Cerebellar cortex (tissue), 1 donor: ENCODE measurements around the gene CIC.

ENCODE experiments used
- DNase-seq: peaks from one replicate; pipeline ENCODE4 v3.0.0-alpha.2; 2015; ENCODE audit warnings: low spot score

Gene CIC

DNA sequence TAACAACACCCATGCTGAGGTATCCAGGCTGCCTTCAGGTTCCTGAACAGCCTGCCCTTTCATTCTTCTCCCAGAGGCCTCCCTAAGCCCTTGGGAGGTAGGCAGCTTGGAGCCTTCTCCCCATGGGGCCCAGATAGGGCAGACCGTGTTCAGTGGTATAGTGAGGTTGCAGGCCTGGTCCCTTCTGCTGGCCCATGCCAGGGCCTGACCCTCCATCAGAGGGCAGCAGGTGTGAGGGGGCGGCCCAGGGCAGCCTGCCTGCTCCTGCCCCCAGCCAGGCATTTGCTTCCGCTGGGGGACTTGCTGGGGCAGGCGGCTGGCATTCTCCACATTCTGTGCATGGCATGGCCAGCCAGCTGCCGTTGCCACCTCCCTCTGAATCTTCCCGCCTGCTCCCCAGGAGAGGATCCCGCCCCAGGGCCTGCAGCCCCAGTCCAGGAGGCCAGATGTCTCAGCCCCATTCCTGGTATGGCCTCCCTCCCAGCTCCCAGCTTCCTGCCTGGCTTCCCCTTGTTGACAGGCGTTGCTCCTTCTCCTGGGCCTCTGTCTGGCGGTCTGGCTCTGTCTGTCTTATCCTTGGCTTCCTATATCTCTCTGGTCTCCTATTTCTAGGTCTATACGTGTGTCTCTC, 8.9 kb downstream of the CIC start:
- DNase-seq: no peak

DNA sequence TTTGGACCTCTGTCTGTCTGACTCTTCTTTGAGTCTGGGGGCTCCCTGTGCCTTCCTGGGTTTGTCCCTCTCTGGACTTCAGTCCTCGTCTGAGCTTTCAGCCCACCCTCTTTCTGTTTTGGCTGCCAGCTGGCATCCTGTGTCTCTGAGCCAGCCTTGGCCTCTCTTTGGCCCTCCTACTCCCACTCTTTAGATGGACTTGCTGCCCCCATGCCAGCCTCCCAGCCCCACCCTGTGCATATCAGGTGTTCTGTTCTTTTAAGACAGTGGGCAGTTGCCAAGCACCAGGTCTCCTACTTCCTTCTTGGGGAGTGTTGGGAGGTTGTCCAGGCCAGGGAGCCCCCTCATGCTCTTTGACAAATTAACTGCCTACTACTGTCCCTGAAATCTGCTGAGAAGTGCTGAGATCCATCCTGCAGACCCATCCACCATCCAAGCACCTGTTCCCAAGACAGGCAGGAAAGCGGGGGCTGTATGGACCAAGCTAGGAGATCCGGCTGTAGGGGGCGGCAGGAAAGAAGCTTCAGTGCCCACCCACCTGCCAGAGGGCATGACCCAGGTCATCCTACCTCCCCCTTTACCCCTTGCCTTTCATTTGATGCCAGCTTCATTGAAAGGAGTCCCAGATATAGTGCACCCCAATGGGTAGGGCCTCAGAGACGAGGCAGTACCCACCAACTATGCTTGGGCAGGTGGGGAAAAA, 9.6 kb downstream of the CIC start:
- no peak for DNase-seq

DNA sequence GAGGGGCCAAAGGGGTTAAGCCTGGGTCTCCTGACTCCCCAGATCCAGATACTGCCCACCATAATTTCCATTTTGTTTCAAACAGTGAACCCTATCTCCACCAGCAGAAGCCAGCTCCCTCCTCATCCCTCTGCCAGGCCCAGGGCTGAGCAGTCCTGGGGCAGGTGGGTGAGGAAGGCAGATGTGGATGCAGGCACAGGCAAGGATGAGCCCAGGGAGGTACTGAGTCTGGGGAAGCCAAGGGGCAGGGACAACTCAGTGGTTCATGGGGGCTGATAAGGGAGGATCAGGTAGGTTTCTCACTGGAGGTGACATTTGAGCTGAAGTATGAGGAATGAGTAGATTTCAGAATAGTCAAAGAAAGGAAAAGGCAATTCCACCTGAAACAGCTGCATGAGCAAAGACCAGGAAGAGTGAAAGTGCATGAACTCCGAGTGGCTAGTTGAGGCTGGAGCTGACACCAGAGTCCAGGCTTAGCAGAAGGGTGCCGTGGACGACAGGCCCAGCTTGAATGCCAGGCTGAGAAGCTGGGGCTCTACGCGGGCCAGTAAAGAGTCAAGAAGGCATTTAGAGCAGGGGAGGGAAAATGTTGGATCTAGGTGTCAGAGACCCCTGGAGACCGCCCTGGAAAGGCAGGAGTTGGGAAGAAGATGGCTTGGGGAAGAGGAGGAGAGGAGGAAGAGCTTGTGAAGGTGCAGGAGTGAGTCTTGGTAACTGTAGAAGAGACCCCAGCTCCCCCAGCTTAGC, 10.3 kb downstream of the CIC start:
- peak; percentile 72 for DNase-seq

- peak; percentile 92 for DNase-seq
These were observed 11.1 kb downstream of the CIC start for GRCh38 chr19:42279902-42280814.

DNA sequence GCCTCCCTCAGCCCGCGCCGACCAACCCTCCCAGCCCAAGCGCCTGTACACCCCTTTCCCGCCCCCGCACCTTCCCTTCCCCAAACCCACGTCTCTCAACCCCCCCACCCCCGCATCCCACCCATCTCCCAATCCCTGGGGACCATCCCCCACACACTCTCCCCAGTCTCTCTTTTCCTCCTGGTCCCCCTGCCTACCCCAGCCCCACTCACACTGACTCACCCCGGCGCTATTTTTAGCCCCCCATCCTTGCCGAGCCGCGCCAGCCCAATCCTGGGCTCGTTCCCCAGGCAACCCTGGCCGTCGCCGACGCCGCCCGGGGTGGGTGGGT, 11.7 kb downstream of the CIC start:
- DNase-seq: no peak

- no peak for DNase-seq
These were observed 12.2 kb downstream of the CIC start for GRCh38 chr19:42281146-42281826.

GRCh38 chr19:42281827-42282762, 13.0 kb downstream of the CIC start:
- peak; percentile 61 for DNase-seq

DNA sequence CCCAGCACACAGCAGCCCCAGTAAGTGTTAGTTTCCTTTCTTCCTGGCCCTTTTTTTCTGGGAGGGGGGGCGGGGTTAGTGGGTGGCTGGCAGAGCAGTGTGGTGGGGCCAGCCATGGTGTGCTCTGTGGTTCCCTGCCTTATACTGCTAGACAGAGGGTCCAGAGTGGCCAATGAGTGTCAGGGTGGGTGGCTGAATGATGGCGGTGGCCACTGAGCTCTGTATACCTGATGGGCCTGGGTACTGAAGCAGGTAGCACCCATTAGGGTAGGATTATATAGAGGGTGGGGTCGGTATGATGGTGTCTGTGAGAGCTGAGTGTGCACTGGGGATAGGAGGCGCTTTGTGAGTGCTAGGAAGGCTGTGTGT, 13.8 kb downstream of the CIC start:
- DNase-seq: no peak

DNA sequence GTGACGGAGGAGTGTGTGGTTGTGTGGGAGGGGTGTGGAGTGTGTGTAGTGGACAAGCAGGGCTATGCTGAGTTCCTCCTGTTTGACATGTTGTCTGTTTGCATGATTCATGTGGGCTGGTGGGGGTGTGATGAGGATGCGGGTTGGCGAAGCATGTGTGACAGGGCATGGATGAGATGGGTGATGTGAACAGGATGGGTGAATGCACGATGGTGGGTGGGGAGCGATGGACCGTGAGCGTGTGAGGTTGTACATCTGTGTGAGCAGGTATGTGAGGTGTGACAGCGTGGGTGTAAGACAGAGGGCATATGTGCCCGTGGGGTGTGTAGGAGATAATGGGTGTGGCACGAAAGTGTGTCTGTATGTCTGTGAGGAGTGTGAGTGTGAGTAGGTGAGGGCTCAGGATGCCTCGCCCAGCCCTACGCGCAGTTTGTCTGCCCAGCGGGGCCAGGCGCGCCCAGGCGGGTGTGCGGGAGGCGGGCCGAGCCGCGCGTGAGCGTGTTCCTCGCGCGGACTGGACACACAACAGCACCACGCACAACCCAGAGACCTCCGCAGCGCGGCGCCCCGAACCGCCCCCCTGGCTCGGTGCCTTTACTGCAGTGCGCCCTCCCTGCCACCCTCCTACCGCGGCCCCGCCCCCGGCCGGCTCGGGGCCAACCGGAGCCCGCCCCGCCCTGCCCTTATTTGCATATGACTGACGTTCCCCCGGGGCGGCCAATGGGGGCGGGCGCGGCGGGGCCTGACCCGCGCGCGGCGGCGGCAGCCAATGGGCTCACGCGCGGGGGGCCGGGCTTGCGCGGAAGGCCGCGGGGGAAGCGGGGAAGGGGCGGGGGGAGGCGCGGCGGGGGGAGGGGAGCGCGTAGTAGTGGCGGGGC, 14.4 kb downstream of the CIC start:
- DNase-seq: peak; percentile 92

- DNase-seq: peak; percentile 63
These were observed 15.0 kb downstream of the CIC start for GRCh38 chr19:42284066-42284501.

GRCh38 chr19:42284591-42285341, 15.7 kb downstream of the CIC start:
- DNase-seq: no peak

DNA sequence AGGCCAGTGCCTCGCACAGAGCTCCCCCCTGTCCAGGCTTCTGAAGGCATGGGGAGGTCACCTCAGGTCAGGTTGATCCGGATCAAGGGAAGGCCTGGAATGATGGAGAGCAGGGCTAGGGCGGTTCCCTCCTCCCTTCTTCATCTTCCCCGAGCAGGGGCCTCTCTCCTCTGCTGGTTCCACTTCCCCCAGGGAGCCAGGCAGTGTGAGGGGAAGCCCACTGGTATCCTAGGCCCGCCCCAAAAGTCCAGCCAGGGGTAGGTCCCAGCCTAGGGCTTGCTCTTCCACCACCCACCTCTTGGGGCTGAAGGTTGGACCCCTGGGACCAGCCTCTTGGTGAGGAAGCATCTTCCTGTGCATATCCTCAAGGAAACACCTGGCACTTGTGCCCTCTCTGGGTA, 16.5 kb downstream of the CIC start:
- no peak for DNase-seq

DNA sequence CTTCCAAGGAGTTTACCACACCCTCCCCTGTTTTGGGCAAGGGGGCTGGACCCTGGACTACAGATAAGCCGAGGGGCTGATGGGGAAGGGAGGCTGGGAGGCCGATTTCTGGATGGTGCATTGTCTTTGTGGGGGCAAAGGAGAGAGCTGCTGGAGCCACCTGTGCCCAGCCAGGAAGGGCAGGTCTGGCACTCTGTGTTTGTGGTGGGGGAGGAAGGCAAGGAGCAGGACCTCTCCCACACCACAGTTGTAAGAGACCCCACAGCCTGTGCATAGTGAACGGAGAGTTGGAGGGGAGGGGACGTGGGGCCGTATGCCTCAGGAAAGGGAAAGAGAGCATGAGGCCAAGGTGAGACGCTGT, 16.9 kb downstream of the CIC start:
- no peak for DNase-seq

DNA sequence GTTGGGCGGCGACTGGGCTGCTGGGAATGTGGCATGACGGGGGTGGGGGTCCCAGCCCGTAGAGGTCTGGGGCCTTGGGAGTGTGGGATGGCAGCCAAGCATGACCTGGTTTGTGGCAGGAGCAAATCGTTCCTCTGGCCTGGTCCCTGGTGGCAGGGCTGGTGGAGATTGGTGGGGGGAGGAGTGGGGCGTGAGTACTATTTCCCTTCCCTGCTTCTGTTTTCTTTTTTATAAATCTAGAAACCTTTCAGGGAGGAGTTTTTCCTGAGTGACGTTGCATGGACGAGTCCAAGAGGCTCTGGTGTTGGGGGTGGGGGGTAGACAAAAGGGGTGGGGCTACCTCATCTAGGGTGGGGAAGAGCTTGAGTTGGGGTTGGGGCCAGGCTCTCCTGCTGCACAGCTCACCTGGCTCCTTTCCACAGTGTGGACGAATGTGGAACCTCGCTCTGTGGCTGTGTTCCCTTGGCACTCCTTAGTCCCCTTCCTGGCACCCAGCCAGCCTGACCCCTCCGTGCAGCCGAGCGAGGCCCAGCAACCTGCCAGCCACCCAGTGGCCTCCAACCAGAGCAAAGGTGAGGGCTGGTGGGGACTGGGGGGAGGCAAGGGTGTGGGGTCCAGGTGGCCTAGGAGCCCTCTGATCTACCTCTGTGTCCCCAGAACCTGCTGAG, 17.4 kb downstream of the CIC start:
- DNase-seq: peak; percentile 85

- no peak for DNase-seq
These were observed 18.2 kb downstream of the CIC start for GRCh38 chr19:42287017-42287826.

DNA sequence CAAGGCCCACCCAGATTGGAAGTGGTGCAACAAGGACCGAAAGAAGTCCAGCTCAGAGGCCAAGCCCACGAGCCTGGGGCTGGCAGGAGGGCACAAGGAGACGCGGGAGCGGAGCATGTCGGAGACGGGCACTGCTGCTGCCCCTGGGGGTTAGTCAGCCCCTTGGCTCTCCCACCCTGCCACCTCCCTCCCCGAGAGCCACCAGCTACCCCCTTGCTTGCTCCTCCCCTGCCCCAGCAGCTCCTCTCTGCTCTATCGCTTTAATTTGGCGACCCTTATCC, 18.7 kb downstream of the CIC start:
- no peak for DNase-seq

GRCh38 chr19:42288387-42288786, 19.3 kb downstream of the CIC start:
- DNase-seq: no peak
